Measurements from ENCODE around the gene TESK2.

The TESK2 gene

GRCh38 chr1:45446950-45447672, 43.9 kb downstream of the TESK2 start:
- H3K36me3 ChIP-seq (ENCODE audit: control insufficient read depth, insufficient read depth, low read length): no peaks in the 10 kb centered on the region

DNA sequence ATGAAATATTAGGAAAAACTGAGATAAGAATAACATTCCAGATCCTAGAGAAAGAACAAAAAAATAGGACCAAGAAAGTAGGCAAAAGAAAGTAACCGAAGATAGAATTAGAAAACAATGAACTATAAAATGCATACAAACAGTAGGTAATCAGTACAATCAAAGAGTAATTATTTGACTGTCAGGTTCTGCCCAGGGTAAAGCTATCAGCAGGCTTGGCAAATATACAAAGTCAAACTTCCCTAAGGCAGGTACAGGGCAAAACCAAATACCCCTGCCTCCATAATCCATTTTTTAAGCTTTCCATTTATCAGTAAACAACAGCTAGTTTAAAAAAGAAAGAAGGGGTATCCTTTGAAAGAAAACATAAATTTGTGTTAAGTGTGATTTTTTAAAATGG, 44.4 kb downstream of the TESK2 start:
- no peak for DNase-seq (ENCODE audit: extremely low read depth, insufficient read length)
- Histone ChIP-seq H3K4me3 (replicated peaks; ENCODE audit: low read depth, low read length) (no peak overlapping the region), H3K36me3 (ENCODE audit: control insufficient read depth, insufficient read depth, low read length) (no peaks in the 10 kb centered on the region), H3K27me3 (replicated peaks; ENCODE audit: control insufficient read depth, insufficient read depth, low read length) (no peaks in the 10 kb centered on the region)
- no peak for TF ChIP-seq CTCF (IDR thresholded peaks at IDR 0.05; ENCODE audit: insufficient read depth, low read length, poor library complexity, severe bottlenecking)

More at GRCh38 chr1:45446950-45447672, 43.9 kb downstream of the TESK2 start:
- DNase-seq (ENCODE audit: extremely low read depth, insufficient read length): no peak
- TF ChIP-seq CTCF (IDR thresholded peaks at IDR 0.05; ENCODE audit: insufficient read depth, low read length, poor library complexity, severe bottlenecking): no peak
- Histone ChIP-seq H3K4me3 (replicated peaks; ENCODE audit: low read depth, low read length) (no peak overlapping the region), H3K27me3 (replicated peaks; ENCODE audit: control insufficient read depth, insufficient read depth, low read length) (no peaks in the 10 kb centered on the region)

DNA sequence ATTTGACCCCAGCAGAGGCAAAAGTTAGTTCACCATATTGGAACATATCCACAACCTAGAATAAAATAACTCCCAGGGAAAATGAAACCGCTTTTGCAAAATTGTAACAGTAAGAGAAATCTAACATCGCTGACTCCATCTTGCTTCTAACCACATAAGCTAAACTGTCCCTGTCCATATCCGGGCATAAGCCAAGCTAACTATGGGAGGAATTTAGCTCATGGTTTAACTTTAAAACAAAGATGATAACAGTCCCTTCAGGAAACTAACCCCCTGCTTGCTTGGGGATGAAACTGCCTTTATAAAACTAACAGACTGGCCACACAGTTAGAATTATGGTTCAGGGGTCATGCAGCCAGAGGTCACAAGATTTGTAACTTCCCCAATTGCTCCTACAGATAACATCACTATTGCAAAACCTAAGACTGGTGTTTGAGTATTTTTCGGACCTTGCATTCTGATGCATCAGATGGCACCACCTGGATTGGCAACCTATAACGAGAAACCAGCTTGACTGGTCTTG, 46.3 kb downstream of the TESK2 start:
- no peak for DNase-seq (ENCODE audit: extremely low read depth, insufficient read length)
- no peak for TF ChIP-seq CTCF (IDR thresholded peaks at IDR 0.05; ENCODE audit: insufficient read depth, low read length, poor library complexity, severe bottlenecking)
- H3K4me3 ChIP-seq (replicated peaks; ENCODE audit: low read depth, low read length): no peak overlapping the region
- no peaks in the 10 kb centered on the region for H3K27me3 ChIP-seq (replicated peaks; ENCODE audit: control insufficient read depth, insufficient read depth, low read length)
- no peaks in the 10 kb centered on the region for H3K36me3 ChIP-seq (ENCODE audit: control insufficient read depth, insufficient read depth, low read length)

DNA sequence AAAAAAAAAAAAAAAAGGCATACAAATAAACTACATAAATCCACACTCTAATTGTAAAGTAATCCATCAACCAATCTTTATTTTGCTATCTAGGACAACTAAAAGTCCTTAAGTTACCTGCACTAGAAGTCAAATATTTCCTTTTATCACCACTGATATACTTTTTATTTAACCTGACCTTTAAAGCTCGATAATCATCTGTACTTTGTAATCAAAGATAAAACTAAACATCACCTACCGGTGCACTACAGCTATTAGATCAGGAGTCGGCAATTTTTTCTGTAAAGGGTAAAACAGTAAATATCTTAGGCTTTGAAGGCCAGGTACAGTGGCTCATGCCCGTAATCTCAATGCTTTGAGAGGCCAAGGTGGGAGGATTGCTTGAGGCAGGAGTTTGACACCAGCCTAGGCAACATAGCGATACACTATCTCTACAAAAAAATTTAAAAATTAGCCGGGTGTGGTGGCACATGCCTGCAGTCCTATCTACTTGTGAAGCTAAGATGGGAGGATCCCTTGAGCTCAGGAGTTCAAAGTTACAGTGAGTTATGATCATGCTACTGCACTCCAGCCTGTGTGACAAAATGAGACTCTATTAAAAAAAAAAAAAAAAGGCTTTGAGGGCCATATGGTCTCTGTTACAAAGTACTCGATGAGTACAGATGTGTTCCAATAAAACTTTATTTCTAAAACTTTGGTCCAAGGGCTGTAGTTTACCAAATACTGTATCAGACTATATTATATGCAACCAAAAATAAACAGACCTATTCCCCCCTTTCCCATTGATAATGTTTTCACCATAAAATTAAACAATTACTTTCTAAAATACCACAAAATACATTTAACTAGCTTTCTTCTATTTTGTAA, 47.1 kb downstream of the TESK2 start:
- no peak for TF ChIP-seq CTCF (IDR thresholded peaks at IDR 0.05; ENCODE audit: insufficient read depth, low read length, poor library complexity, severe bottlenecking)
- no peaks in the 10 kb centered on the region for H3K27me3 ChIP-seq (replicated peaks; ENCODE audit: control insufficient read depth, insufficient read depth, low read length)
- no peak overlapping the region for H3K4me3 ChIP-seq (replicated peaks; ENCODE audit: low read depth, low read length)
- no peak for DNase-seq (ENCODE audit: extremely low read depth, insufficient read length)
- no peaks in the 10 kb centered on the region for H3K36me3 ChIP-seq (ENCODE audit: control insufficient read depth, insufficient read depth, low read length)

DNA sequence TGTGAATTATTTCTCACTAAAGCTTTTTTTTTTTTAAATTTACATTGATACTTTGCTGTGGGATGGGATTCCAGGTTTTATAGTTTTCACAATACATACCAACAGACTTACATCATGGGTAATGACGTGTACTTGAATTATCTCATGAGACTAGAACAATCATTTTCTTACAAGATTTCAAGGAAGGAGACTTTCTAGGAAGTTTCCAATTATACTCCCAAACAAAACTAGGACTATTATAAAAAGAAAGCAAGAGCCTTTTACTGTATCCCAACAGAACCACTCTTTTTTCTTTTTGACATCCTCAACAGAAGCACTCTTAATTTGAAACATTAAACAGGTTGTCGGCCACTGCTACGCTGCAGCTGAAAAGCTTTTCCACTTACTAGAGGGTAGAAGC, 48.7 kb downstream of the TESK2 start:
- no peak for TF ChIP-seq CTCF (IDR thresholded peaks at IDR 0.05; ENCODE audit: insufficient read depth, low read length, poor library complexity, severe bottlenecking)
- Histone ChIP-seq H3K4me3 (replicated peaks; ENCODE audit: low read depth, low read length) (no peak overlapping the region), H3K36me3 (ENCODE audit: control insufficient read depth, insufficient read depth, low read length) (no peaks in the 10 kb centered on the region), H3K27me3 (replicated peaks; ENCODE audit: control insufficient read depth, insufficient read depth, low read length) (no peaks in the 10 kb centered on the region)
- no peak for DNase-seq (ENCODE audit: extremely low read depth, insufficient read length)
